Left forelimb (tissue), 1 donor: ENCODE data around the gene ZNF770.

Experiments used
- DNase-seq: peaks from one replicate; pipeline ENCODE4 v3.0.0-alpha.2; 2018; ENCODE audit warnings: low spot score

Gene ZNF770

GRCh38 chr15:34988027-34988902, at the start of gene ZNF770:
ZNF770 (minus strand) TSS chr15:34988287; CDS start chr15:34983434, 4,853 bp downstream.
- DNase-seq: peak; percentile 93

GRCh38 chr15:35028235-35028984, 40.3 kb upstream of the ZNF770 start:
- no peak for DNase-seq

- no peak for DNase-seq
Observed at GRCh38 chr15:35023804-35024203, 35.7 kb upstream of the ZNF770 start.

GRCh38 chr15:35020974-35021373, 32.9 kb upstream of the ZNF770 start:
- DNase-seq: no peak

GRCh38 chr15:35019404-35020327, 31.6 kb upstream of the ZNF770 start:
- no peak for DNase-seq

GRCh38 chr15:35014241-35014640, 26.2 kb upstream of the ZNF770 start:
- DNase-seq: no peak

GRCh38 chr15:35013370-35013769, 25.3 kb upstream of the ZNF770 start:
- DNase-seq: no peak

GRCh38 chr15:35007397-35007796, 19.3 kb upstream of the ZNF770 start:
- DNase-seq: no peak

GRCh38 chr15:35005933-35006332, 17.8 kb upstream of the ZNF770 start:
- no peak for DNase-seq

GRCh38 chr15:35003928-35004327, 15.8 kb upstream of the ZNF770 start:
- no peak for DNase-seq

GRCh38 chr15:35000511-35000910, 12.4 kb upstream of the ZNF770 start:
- no peak for DNase-seq

- no peak for DNase-seq
Observed at GRCh38 chr15:34999906-35000305, 11.8 kb upstream of the ZNF770 start.

- no peak for DNase-seq
Observed at GRCh38 chr15:34994925-34995324, 6.8 kb upstream of the ZNF770 start.

- DNase-seq: no peak
Observed at GRCh38 chr15:34993877-34994276, 5.8 kb upstream of the ZNF770 start.

GRCh38 chr15:34993412-34993811, 5.3 kb upstream of the ZNF770 start:
- DNase-seq: no peak

GRCh38 chr15:34987609-34988026, 469 bp downstream of the ZNF770 start:
- no peak for DNase-seq

- no peak for DNase-seq
Observed at GRCh38 chr15:34986771-34987480, 1.2 kb downstream of the ZNF770 start.

- DNase-seq: no peak
Observed at GRCh38 chr15:34986326-34986725, 1.8 kb downstream of the ZNF770 start.

- DNase-seq: no peak
Observed at GRCh38 chr15:34984889-34985630, 3.0 kb downstream of the ZNF770 start.

- no peak for DNase-seq
Observed at GRCh38 chr15:34976743-34977142, 11.3 kb downstream of the ZNF770 start.

- no peak for DNase-seq
Observed at GRCh38 chr15:34976073-34976472, 12.0 kb downstream of the ZNF770 start.
